Body of pancreas (tissue), 4 donors: ENCODE measurements around the gene XPO6.

Source experiments
- CTCF ChIP-seq, 7 experiments: fragments of 450-650 bp in 4 of 7; fragments of 200-600 bp in 3 of 7; sonication (generic) in 3 of 7; IDR thresholded peaks; one replicate each; pipeline ENCODE4 v1.5.1; 2016 to 2019; ENCODE audit warnings: antibody characterized with exemption in 7 of 7
- POLR2A ChIP-seq, 3 donors: fragments of 450-650 bp; IDR thresholded peaks; one replicate each; pipeline ENCODE4 v1.6.1; 2016; ENCODE audit warnings: antibody characterized with exemption in 3 of 3, mild to moderate bottlenecking in 2 of 3

- no peak for TF ChIP-seq POLR2A (IDR thresholded peaks at IDR 0.05)
- no peak for TF ChIP-seq CTCF (IDR thresholded peaks at IDR 0.05)
Measured at GRCh38 chr16:28110977-28111376, 100.8 kb downstream of the XPO6 start.
